HPDE6-E6E7 (cell line): ENCODE data around the gene CELF2.

Source experiments
- DNase-seq: peaks from one replicate; pipeline ENCODE4 v3.0.0; 2011; ENCODE audit warnings: missing footprints; ENCODE audit errors: extremely low spot score

Gene CELF2

GRCh38 chr10:11245981-11246590, 228.4 kb downstream of the CELF2 start:
- DNase-seq, result no peak

- DNase-seq, result no peak
These were observed 229.2 kb downstream of the CELF2 start for GRCh38 chr10:11246752-11247467.

GRCh38 chr10:11249152-11249807, 231.6 kb downstream of the CELF2 start:
- DNase-seq, result no peak

GRCh38 chr10:11249808-11250195, 232.1 kb downstream of the CELF2 start:
- no peak for DNase-seq

GRCh38 chr10:11250304-11250703, 232.6 kb downstream of the CELF2 start:
- DNase-seq, result no peak

- DNase-seq, result no peak
These were observed 235.2 kb downstream of the CELF2 start for GRCh38 chr10:11252887-11253286.

- no peak for DNase-seq
These were observed 235.8 kb downstream of the CELF2 start for GRCh38 chr10:11253385-11254002.

- DNase-seq, result no peak
These were observed 237.5 kb downstream of the CELF2 start for GRCh38 chr10:11255156-11255555.

GRCh38 chr10:11255796-11256444, 238.2 kb downstream of the CELF2 start:
- DNase-seq, result no peak

- no peak for DNase-seq
These were observed 239.2 kb downstream of the CELF2 start for GRCh38 chr10:11256896-11257295.

- no peak for DNase-seq
These were observed 239.9 kb downstream of the CELF2 start for GRCh38 chr10:11257440-11258090.

GRCh38 chr10:11260170-11260569, 242.5 kb downstream of the CELF2 start:
- no peak for DNase-seq

GRCh38 chr10:11261143-11261542, 243.5 kb downstream of the CELF2 start:
- DNase-seq, result no peak

- DNase-seq, result no peak
These were observed 244.2 kb downstream of the CELF2 start for GRCh38 chr10:11261687-11262493.

- DNase-seq, result no peak
These were observed 245.0 kb downstream of the CELF2 start for GRCh38 chr10:11262494-11263345.

GRCh38 chr10:11263767-11264166, 246.1 kb downstream of the CELF2 start:
- DNase-seq, result no peak

GRCh38 chr10:11264296-11265048, 246.8 kb downstream of the CELF2 start:
- no peak for DNase-seq

GRCh38 chr10:11265484-11265883, 247.8 kb downstream of the CELF2 start:
- DNase-seq, result no peak

GRCh38 chr10:11266426-11266825, 248.8 kb downstream of the CELF2 start:
- DNase-seq, result no peak
